ENCODE results near the gene MRAP.

DNA sequence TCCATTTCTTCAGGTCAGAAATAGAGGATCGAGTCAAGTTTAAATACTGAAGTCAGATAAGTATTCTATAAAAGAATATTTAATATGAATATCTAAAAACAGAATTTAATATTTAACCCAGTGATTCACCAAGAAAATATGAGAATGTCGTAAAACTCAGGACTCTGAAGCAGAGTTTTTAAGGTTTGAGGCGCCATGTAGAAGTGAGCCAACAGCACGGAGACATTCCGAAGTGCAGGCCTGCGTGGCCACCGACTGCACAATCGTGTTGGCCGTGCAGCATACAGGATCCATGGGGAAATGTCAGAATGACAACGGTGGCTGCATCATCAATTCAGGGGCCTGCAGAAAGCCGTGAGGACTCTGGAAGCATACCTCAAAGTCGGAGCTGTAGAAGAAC lies 23.4 kb downstream of the MRAP start:
- TF ChIP-seq POLR2A (IDR thresholded peaks at IDR 0.05; ENCODE audit: low read length) (no peak), GATA1 (IDR thresholded peaks at IDR 0.05; ENCODE audit: low read depth, low read length) (no peak)
